Hepatocyte (in vitro differentiated cells): ENCODE data around the gene SUPT4H1.

Source experiments
- EZH2 ChIP-seq: fragments of 200-600 bp; sonication (generic); IDR thresholded peaks from 2 replicates; pipeline ENCODE4 v1.6.1; 2016; ENCODE audit warnings: antibody characterized with exemption, mild to moderate bottlenecking, borderline replicate concordance
- EZH2phosphoT487 ChIP-seq: fragments of 200-600 bp; sonication (generic); IDR thresholded peaks from one replicate; pipeline ENCODE4 v1.6.1; 2018; ENCODE audit warnings: antibody characterized with exemption, mild to moderate bottlenecking, low read depth, moderate library complexity; ENCODE audit not compliant: unreplicated experiment, severe bottlenecking
- TF ChIP-seq, protein P1 (sequence below): fragments of 200-600 bp; sonication (generic); IDR thresholded peaks from 2 replicates; pipeline ENCODE4 v1.5.1; 2016; ENCODE audit warnings: antibody characterized with exemption, mild to moderate bottlenecking; ENCODE audit not compliant: poor library complexity

DNA sequence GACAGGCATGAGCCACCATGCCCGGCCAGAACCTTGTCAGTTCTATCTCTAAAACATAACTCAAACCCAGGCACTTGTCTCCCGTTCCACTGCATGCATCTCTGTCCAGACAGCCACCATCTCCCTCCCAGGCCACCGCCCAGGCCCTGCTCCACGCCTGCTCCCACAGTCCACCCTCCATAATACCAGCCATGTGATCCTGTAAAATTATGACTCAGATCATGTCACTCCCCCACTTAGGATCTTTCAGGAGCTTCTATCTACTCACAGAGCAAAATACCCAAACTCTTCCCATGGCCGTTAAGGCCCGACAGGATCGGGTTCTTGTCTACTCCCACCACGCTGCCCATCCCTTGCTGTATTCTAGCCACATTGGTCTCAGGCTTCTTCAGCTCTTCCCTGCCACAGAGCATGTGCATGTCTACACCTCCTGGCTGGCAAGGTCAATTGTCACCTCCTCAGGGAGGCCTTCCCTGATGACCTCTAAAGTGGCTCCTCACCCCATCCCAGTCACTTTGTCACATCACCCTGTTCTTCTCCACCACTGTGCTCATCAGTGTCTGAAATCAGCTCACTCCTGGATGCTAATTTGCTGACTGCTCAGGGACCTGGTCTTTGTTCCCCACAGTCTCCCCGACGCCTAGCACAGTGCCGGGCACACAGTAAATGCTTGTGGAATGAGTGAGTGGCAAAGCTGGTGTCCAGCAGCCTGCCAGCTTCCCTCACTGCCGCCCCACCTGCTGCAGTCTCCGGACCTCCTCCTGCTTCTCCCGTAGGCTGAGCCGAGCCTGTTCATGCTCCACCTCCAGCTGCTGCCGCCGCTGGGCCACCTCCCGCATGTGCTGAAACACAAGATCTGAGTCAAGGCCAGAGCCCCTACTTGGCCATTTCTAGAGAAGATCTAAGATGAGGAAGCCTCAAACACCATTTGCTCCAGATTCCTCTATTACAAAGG lies 30.2 kb downstream of the SUPT4H1 start:
- no peak for TF ChIP-seq EZH2phosphoT487
- TF ChIP-seq, protein P1, sequence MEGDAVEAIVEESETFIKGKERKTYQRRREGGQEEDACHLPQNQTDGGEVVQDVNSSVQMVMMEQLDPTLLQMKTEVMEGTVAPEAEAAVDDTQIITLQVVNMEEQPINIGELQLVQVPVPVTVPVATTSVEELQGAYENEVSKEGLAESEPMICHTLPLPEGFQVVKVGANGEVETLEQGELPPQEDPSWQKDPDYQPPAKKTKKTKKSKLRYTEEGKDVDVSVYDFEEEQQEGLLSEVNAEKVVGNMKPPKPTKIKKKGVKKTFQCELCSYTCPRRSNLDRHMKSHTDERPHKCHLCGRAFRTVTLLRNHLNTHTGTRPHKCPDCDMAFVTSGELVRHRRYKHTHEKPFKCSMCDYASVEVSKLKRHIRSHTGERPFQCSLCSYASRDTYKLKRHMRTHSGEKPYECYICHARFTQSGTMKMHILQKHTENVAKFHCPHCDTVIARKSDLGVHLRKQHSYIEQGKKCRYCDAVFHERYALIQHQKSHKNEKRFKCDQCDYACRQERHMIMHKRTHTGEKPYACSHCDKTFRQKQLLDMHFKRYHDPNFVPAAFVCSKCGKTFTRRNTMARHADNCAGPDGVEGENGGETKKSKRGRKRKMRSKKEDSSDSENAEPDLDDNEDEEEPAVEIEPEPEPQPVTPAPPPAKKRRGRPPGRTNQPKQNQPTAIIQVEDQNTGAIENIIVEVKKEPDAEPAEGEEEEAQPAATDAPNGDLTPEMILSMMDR = no peak
- no peak for TF ChIP-seq EZH2
